Measurements from ENCODE around the gene CENPV.
"Not testable (repeated sequence)": the region's sequence is repeated elsewhere in the genome, so short reads cannot be mapped to it uniquely, and the experiment has no call there.

The CENPV gene

DNA sequence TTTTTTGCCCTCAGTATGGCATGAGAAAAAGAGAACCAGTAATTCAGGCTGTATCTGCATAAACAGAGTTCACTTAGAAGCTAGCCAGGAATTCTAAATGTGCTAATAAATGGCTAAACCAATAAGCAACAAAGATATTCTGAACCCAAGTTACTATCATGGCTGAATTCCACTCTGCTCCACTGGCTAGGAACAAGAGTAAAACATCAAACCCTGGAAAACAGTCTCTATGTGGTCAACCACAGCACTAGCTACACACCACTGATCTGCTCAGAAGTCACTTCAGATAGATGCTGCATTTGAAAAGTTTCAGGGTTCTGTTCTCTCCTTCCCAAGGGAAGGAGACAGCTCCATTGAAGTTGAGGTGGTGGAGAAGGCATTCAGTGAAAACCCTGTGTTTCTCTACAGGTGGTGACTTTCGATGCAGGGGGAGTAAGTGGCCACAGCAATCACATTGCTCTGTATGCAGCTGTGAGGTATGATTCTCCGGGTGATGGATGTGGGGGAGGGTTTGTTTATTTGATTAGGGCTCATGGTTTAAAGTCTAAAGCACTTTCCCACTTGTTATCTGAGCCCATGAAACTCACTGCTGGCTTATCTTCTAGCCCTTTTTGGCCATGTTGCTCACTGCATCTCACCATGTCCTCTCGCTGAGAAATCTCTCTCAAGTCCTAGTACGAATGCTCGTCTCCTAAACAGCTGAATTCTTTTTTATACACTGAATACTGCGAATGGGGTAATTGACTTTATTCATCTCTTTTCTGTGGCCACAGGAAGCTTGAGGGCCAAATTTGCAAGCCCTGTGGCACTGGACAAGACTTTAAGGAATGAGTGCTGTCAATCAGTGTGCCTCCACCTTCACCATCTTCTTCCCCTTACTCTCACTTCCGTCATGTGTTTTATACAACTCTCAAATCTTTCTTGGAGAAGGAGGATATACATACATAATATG lies 39.9 kb downstream of the CENPV start:
- DNase-seq (ENCODE audit: low read depth in 2 of 2): no peak

DNA sequence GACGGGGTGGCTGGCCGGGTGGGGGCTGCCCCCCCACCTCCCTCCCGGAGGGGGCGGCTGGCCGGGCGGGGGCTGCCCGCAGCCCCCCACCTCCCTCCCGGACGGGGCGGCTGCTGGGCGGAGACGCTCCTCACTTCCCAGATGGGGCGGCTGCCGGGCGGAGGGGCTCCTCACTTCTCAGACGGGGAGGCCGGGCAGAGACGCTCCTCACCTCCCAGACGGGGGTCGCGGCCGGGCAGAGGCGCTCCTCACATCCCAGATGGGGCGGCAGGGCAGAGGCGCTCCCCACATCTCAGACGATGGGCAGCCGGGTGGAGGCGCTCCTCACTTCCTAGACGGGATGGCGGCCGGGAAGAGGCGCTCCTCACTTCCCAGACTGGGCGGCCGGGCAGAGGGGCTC lies 41.2 kb downstream of the CENPV start:
- not testable (repeated sequence) for DNase-seq (ENCODE audit: low read depth in 2 of 2)

DNA sequence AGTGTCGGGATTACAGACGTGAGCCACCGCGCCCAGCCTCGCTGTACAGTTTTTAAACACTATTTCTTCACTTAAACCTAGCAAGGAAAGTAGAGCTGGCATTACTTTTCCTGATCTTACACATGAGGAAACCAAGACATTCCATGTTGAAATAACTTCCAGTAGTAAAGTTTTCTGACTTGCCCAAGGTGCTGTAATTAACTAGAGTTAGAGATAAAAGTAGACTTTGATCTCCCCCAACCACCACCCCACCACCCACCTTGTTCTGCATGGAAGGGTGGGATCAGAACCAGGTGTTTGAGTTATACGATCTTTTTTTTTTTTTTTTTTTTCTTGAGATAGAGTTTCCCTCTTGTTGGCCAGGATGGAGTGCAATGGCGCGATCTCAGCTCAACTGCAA lies 47.1 kb downstream of the CENPV start:
- DNase-seq (ENCODE audit: low read depth in 2 of 2): no peak

DNA sequence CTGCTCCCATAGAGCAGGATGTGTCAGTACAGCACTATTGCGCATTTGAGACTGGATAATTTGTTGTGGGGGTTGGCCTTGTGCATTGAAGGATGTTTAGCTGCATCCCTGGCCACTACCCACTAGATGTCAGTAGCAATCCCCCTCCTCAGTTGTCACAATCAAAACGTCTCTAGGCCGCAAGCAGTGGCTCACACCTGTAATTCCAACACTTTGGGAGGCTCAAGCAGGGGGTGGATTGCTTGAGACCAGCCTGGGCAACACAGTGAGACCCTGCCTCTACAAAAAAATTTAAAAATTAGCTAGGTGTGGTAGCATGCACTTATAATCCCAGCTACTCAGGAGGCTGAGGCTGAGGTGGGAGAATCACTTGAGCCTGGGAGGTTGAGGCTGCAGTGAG lies 48.4 kb downstream of the CENPV start:
- no peak for DNase-seq (ENCODE audit: low read depth in 2 of 2)

DNA sequence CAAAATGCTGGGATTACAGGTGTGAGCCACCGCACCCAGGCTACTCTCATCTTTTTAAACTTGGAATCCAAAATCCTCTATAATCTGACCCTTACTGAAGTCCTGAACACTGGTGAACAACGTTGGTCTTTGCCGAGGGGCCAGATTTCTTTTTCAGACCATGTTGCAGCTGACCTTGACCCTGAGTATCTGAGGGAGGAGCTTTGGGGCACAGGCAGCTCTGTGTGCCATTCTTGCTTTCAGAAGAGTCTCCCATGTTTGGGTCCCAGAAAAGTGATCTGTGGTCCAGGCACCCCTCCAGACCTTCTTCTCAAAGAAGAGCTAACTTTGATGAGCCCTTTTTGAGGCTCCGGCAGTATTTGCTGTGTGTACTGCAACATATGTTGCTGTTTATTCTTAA lies 50.4 kb downstream of the CENPV start:
- DNase-seq (ENCODE audit: low read depth in 2 of 2): no peak

DNA sequence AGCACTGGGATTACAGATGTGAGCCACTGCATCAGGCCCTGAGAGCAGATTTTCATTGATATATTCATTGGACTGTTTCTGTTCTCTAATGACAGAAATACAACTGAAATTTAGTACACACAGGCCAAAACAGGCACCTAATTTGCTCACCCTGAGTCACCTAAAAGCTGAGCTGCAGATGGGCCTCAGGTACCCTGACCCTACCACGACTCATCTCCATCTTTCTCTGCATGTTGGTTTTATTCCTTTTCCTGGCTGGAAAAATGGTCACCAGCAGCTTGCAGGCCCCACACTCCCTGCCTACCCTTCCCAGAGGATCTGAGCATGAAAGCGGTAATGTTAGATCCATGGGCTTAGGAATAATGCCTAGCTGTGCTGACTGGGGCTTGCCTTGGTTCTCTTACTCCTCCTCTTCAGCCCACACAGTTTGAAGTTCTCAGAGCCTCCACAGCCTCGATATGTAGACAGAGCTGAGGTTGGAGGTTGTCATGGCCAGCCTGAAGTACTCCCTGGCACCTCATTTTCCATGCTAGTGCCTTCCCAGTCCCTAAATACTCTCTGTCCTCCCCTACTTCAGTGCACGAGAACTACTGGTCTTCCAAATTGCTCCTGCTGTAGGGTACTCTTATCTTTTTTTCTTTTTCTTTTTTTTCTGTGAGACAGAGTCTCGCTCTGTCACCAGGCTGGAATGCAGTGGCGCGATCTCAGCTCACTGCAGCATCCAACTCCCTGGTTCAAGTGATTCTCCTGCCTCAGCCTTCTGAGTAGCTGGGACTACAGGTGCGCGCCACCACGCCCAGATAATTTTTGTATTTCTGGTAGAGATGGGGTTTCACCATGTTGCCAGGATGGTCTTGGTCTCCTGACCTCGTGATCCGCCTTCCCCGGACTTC lies 51.1 kb downstream of the CENPV start:
- no peak for DNase-seq (ENCODE audit: low read depth in 2 of 2)

DNA sequence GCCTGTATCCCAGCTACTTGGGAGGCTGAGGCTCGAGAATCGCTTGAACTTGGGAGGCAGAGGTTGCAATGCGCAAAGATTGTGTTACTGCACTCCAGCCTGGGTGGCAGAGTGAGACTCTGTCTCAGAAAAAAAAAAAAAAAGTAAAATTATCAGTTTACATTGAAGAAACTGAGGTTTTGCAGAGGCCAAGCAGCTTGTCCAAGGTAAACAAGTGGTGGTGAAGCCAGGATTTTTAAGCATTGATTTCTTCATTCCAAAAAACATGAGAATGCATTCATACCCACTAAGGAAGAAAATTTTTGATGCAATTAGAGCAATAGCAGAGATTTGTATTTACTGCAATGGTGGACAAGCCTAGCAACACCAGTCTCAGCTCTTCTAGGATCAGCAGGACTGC lies 52.7 kb downstream of the CENPV start:
- no peak for DNase-seq (ENCODE audit: low read depth in 2 of 2)

DNA sequence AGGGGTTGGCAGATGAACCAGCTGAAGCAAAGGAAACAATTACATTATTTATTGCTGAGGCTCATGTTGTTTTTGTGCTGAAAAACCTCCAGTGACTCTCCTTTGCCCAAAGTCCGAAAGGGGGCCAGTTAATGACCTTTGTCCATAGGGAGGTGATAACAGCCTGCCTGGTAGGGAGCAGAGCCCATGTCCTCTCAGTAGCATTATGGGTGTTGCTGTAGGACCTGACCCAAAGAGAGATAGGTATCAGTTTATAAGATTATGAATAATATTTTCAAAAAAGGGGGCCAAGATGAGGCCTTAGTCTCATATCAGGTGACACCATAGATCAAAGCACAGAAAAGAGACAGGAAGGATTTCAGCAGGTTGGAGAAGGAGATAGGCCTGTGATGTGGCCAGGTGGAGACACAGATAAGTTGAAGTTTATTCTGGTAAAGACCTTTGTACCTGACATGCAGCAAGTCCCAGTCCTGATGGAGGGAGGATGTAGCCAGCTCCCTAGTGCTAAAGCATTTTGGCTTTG lies 55.1 kb downstream of the CENPV start:
- no peak for DNase-seq (ENCODE audit: low read depth in 2 of 2)

DNA sequence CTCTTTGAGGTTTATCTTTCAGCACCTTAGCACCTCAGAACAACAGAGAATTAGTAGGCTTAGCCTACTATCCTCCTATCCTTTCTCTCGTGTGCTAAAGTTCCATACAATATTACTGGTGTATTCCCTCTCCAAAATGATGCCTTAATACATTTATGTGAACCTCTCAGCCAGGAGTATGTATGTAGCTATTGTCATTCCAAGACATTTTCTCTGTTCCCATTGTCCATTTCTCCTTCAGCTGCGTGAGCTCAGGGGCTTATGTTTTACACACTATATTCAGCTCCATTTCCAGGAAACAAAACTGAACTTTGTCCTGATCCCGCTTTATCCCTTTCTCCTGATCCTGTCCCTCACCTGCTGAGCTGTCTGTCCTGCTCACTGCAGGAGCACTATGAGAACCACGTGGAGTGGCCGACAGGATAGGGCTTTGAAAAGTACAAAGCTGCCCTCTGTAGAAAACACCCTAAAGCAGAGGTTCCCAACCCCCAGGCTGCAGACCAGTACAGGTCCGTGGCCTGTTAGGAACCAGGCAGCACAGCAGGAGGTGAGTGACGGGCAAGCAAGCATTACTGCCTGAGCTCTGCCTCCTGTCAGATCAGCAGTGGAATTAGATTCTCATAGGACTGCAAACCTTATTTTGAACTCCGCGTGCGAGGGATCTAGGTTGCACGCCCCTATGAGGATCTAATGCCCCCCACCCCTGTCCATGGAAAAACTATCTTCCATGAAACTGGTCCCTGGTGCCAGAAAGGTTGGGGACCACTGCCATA lies 55.7 kb downstream of the CENPV start:
- DNase-seq (ENCODE audit: low read depth in 2 of 2): no peak

DNA sequence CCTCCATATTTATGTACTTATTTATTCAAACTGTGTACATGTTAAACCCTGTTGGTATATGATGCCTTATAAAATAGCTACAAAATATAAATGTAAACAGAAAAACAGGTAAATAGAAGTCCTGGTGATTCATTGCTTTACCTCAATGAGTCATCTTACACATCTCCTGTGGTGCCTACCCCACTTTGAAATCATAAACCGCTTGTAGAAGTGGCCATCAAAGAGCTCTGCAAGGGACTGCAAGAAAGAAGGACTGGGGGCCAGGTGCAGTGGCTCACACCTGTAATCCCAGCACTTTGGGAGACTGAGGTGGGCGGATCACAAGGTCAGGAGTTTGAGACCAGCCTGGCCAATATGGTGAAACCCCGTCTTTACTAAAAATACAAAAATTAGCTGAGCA lies 57.2 kb downstream of the CENPV start:
- DNase-seq (ENCODE audit: low read depth in 2 of 2): not testable (repeated sequence)

DNA sequence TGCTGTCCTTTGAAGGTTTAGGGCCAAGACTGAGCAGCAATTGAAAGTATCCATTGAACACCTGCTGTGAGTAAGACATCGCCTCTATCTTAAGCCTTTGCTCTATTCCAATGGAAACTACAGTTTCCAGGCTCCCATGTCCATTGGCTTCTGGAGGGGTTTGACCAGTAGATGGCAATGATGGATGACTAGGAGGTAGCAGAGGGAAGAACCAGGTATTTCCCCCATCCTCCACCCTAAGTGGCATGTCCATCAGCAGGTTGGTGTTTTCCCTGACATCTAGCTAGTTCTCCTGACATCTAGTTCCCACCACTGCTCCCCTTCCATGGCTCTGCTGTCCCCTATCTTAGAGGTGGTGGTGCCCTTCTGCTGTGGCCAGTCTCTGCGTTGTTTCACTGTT lies 58.7 kb downstream of the CENPV start:
- no peak for DNase-seq (ENCODE audit: low read depth in 2 of 2)

DNA sequence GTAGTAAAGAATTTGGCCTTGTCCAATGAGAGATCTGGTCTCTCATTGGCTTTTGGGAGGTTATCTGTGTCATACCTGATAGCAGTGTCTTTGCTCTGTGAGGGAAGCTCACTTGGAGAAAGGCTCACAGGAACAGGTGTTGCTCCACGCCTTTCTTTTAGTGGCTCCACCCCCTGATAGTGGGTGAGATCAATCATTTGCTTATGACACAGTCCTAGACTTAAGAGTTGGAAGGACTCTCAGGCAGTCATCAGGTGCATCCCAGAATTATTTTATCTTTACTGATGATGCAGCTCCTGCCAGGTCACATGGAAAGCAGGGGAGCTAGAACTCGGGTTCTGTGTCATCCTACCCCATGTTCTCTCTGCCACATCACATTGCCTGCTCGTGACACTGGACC lies 59.3 kb downstream of the CENPV start:
- DNase-seq (ENCODE audit: low read depth in 2 of 2): no peak

All from stimulated activated CD4-positive, alpha-beta T cell treated with anti-CD3 and anti-CD28 coated beads, Interleukin-1b, Interleukin-23, amount 100 ng/mL, for 1 hour (primary cell).